HEK293 (cell line): ENCODE results near the gene AGK.

Source experiments
- GLI2 ChIP-seq: fragments of 450-650 bp; formaldehyde crosslinking; IDR thresholded peaks from 2 replicates; pipeline ENCODE4; 2017; ENCODE audit warnings: missing biosample characterization, missing genetic modification characterization, low read depth, borderline replicate concordance
- OVOL3 ChIP-seq: fragments of 450-650 bp; formaldehyde crosslinking; IDR thresholded peaks from 2 replicates; pipeline ENCODE4 v1.5.1; 2016; ENCODE audit warnings: missing biosample characterization, missing genetic modification characterization
- SALL2 ChIP-seq: fragments of 450-650 bp; formaldehyde crosslinking; IDR thresholded peaks from 2 replicates; pipeline ENCODE4 v1.5.0; 2017; ENCODE audit warnings: missing biosample characterization, mild to moderate bottlenecking, missing genetic modification characterization, borderline replicate concordance
- SCRT1 ChIP-seq: fragments of 450-650 bp; formaldehyde crosslinking; IDR thresholded peaks from 2 replicates; pipeline ENCODE4 v1.5.1; 2016; ENCODE audit warnings: missing biosample characterization, missing genetic modification characterization, borderline replicate concordance
- SP2 ChIP-seq: fragments of 450-650 bp; formaldehyde crosslinking; IDR thresholded peaks from 2 replicates; pipeline ENCODE4 v1.5.1; 2016; ENCODE audit warnings: missing biosample characterization, missing genetic modification characterization
- SP7 ChIP-seq: fragments of 450-650 bp; formaldehyde crosslinking; IDR thresholded peaks from 2 replicates; pipeline ENCODE4 v1.5.1; 2016; ENCODE audit warnings: missing biosample characterization, missing genetic modification characterization
- ZBTB11 ChIP-seq: fragments of 450-650 bp; formaldehyde crosslinking; conservative IDR thresholded peaks from 2 replicates; pipeline ENCODE4 v1.5.1; 2016; ENCODE audit warnings: low read depth, missing biosample characterization, missing genetic modification characterization
- ZBTB21 ChIP-seq: fragments of 450-650 bp; formaldehyde crosslinking; IDR thresholded peaks from 2 replicates; pipeline ENCODE4 v1.5.1; 2017; ENCODE audit warnings: missing biosample characterization, missing genetic modification characterization
- ZNF10 ChIP-seq: fragments of 450-650 bp; formaldehyde crosslinking; IDR thresholded peaks from 2 replicates; pipeline ENCODE4 v1.5.1; 2017; ENCODE audit warnings: missing biosample characterization, missing genetic modification characterization
- ZNF2 ChIP-seq: fragments of 450-650 bp; formaldehyde crosslinking; IDR thresholded peaks from 2 replicates; pipeline ENCODE4 v1.5.1; 2016; ENCODE audit warnings: missing biosample characterization, missing genetic modification characterization
- ZNF266 ChIP-seq: fragments of 450-650 bp; formaldehyde crosslinking; IDR thresholded peaks from 2 replicates; pipeline ENCODE4 v1.5.1; 2016; ENCODE audit warnings: missing biosample characterization, missing genetic modification characterization, low read depth
- ZNF274 ChIP-seq, 2 experiments: fragments of 200-500 bp in 1 of 2; fragments of 450-650 bp in 1 of 2; sonication (Bioruptor generic) in 1 of 2; formaldehyde crosslinking in 1 of 2; IDR thresholded peaks; 2 replicates each; pipeline versions ENCODE4 v1.5.1 to v1.6.1; 2014 to 2016; ENCODE audit warnings: borderline replicate concordance in 1 of 2, inconsistent platforms in 1 of 2, low read length in 1 of 2, missing biosample characterization in 1 of 2, missing genetic modification characterization in 1 of 2
- ZNF324 ChIP-seq: fragments of 450-650 bp; formaldehyde crosslinking; IDR thresholded peaks from 2 replicates; pipeline ENCODE4 v1.5.1; 2016; ENCODE audit warnings: missing biosample characterization, missing genetic modification characterization
- ZNF341 ChIP-seq: fragments of 450-650 bp; formaldehyde crosslinking; IDR thresholded peaks from 2 replicates; pipeline ENCODE4; 2016; ENCODE audit warnings: low read depth, missing biosample characterization, missing genetic modification characterization
- ZNF501 ChIP-seq: fragments of 450-650 bp; formaldehyde crosslinking; IDR thresholded peaks from 2 replicates; pipeline ENCODE4 v1.5.1; 2016; ENCODE audit warnings: missing biosample characterization, missing genetic modification characterization
- ZNF549 ChIP-seq: fragments of 450-650 bp; IDR thresholded peaks from 2 replicates; pipeline ENCODE4 v1.5.1; 2018; ENCODE audit warnings: missing biosample characterization, missing genetic modification characterization, mild to moderate bottlenecking, inconsistent platforms, moderate library complexity
- ZNF777 ChIP-seq: fragments of 450-650 bp; formaldehyde crosslinking; IDR thresholded peaks from 2 replicates; pipeline ENCODE4 v1.5.1; 2017; ENCODE audit warnings: missing biosample characterization, missing genetic modification characterization, borderline replicate concordance
- ZNF792 ChIP-seq: fragments of 450-650 bp; formaldehyde crosslinking; IDR thresholded peaks from 2 replicates; pipeline ENCODE4 v1.5.1; 2016; ENCODE audit warnings: missing biosample characterization, missing genetic modification characterization
- ZNF843 ChIP-seq: fragments of 450-650 bp; formaldehyde crosslinking; IDR thresholded peaks from 2 replicates; pipeline ENCODE4 v1.5.1; 2016; ENCODE audit warnings: missing biosample characterization, missing genetic modification characterization
- ZSCAN30 ChIP-seq: fragments of 450-650 bp; IDR thresholded peaks from 2 replicates; pipeline ENCODE4 v1.5.1; 2018; ENCODE audit warnings: missing biosample characterization, mild to moderate bottlenecking, missing genetic modification characterization, moderate library complexity
- TF ChIP-seq, protein P1 (sequence below): fragments of 450-650 bp; formaldehyde crosslinking; IDR thresholded peaks from 2 replicates; pipeline ENCODE4 v1.5.1; 2016; ENCODE audit warnings: missing biosample characterization, missing genetic modification characterization
- TF ChIP-seq, protein P2 (sequence below): fragments of 450-650 bp; formaldehyde crosslinking; IDR thresholded peaks from 2 replicates; pipeline ENCODE4 v1.5.1; 2016; ENCODE audit warnings: missing biosample characterization, missing genetic modification characterization
- TF ChIP-seq, protein P3 (sequence below): fragments of 450-650 bp; formaldehyde crosslinking; IDR thresholded peaks from 2 replicates; pipeline ENCODE4 v1.5.1; 2017; ENCODE audit warnings: missing biosample characterization, missing genetic modification characterization
- TF ChIP-seq, protein P4 (sequence below): fragments of 450-650 bp; formaldehyde crosslinking; IDR thresholded peaks from 2 replicates; pipeline ENCODE4 v1.5.1; 2016; ENCODE audit warnings: missing biosample characterization, missing genetic modification characterization
- TF ChIP-seq, protein P5 (sequence below): fragments of 450-650 bp; IDR thresholded peaks from 2 replicates; pipeline ENCODE4 v1.5.1; 2018; ENCODE audit warnings: missing biosample characterization, mild to moderate bottlenecking, missing genetic modification characterization
- TF ChIP-seq, protein P6 (sequence below): fragments of 450-650 bp; formaldehyde crosslinking; optimal IDR thresholded peaks from 2 replicates; pipeline ENCODE3; 2016; ENCODE audit warnings: missing biosample characterization, mild to moderate bottlenecking, missing genetic modification characterization

The AGK gene

GRCh38 chr7:141551094-141551781, at the start of gene AGK (continued):
- TF ChIP-seq, protein P1, sequence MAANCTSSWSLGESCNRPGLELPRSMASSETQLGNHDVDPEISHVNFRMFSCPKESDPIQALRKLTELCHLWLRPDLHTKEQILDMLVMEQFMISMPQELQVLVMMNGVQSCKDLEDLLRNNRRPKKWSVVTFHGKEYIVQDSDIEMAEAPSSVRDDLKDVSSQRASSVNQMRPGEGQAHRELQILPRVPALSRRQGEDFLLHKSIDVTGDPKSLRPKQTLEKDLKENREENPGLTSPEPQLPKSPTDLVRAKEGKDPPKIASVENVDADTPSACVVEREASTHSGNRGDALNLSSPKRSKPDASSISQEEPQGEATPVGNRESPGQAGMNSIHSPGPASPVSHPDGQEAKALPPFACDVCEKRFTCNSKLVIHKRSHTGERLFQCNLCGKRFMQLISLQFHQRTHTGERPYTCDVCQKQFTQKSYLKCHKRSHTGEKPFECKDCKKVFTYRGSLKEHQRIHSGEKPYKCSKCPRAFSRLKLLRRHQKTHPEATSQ (tag by site-specific recombination) = peak; percentile 94
- TF ChIP-seq ZNF274 (IDR thresholded peaks at IDR 0.05; ENCODE audit: low read length) (no peak), ZNF274 (tag by site-specific recombination; IDR thresholded peaks at IDR 0.05; ENCODE audit: borderline replicate concordance) (no peak), ZNF501 (peak; percentile 90), ZNF777 (tag by site-specific recombination) (no peak), ZSCAN30 (tag by site-specific recombination) (peak; percentile 98), ZNF324 (tag by site-specific recombination) (0 out of 2 replicates have a peak, but pooled peaks have one; percentile 33), ZBTB11 (peak; percentile 99), ZNF843 (no peak), OVOL3 (peak; percentile 40; the same call in 1 of the 2 replicates), SP7 (tag by site-specific recombination) (peak; percentile 89), ZBTB21 (no peak), ZNF341 (tag by site-specific recombination) (0 out of 2 replicates have a peak, but pooled peaks have one; percentile 16), SALL2 (tag by site-specific recombination) (peak; percentile 74; the same call in 1 of the 2 replicates), ZNF2 (tag by site-specific recombination) (peak; percentile 33; the same call in 1 of the 2 replicates), ZNF792 (tag by site-specific recombination) (no peak), SCRT1 (tag by site-specific recombination) (no peak), ZNF266 (tag by site-specific recombination) (no peak), ZNF10 (tag by site-specific recombination) (peak; percentile 66; the same call in 1 of the 2 replicates), SP2 (tag by site-specific recombination) (peak; percentile 35; the same call in 1 of the 2 replicates), ZNF549 (tag by site-specific recombination) (0 out of 2 replicates have a peak, but pooled peaks have one; percentile 16), GLI2 (no peak)
- TF ChIP-seq, protein P2, sequence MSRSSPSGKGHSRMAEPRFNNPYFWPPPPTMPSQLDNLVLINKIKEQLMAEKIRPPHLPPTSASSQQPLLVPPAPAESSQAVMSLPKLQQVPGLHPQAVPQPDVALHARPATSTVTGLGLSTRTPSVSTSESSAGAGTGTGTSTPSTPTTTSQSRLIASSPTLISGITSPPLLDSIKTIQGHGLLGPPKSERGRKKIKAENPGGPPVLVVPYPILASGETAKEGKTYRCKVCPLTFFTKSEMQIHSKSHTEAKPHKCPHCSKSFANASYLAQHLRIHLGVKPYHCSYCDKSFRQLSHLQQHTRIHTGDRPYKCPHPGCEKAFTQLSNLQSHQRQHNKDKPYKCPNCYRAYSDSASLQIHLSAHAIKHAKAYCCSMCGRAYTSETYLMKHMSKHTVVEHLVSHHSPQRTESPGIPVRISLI (tag by site-specific recombination) = 0 out of 2 replicates have a peak, but pooled peaks have one; percentile 31
- TF ChIP-seq, protein P3, sequence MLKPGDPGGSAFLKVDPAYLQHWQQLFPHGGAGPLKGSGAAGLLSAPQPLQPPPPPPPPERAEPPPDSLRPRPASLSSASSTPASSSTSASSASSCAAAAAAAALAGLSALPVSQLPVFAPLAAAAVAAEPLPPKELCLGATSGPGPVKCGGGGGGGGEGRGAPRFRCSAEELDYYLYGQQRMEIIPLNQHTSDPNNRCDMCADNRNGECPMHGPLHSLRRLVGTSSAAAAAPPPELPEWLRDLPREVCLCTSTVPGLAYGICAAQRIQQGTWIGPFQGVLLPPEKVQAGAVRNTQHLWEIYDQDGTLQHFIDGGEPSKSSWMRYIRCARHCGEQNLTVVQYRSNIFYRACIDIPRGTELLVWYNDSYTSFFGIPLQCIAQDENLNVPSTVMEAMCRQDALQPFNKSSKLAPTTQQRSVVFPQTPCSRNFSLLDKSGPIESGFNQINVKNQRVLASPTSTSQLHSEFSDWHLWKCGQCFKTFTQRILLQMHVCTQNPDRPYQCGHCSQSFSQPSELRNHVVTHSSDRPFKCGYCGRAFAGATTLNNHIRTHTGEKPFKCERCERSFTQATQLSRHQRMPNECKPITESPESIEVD = 0 out of 2 replicates have a peak, but pooled peaks have one; percentile 21
- TF ChIP-seq, protein P4, sequence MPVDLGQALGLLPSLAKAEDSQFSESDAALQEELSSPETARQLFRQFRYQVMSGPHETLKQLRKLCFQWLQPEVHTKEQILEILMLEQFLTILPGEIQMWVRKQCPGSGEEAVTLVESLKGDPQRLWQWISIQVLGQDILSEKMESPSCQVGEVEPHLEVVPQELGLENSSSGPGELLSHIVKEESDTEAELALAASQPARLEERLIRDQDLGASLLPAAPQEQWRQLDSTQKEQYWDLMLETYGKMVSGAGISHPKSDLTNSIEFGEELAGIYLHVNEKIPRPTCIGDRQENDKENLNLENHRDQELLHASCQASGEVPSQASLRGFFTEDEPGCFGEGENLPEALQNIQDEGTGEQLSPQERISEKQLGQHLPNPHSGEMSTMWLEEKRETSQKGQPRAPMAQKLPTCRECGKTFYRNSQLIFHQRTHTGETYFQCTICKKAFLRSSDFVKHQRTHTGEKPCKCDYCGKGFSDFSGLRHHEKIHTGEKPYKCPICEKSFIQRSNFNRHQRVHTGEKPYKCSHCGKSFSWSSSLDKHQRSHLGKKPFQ (tag by site-specific recombination) = no peak
- TF ChIP-seq, protein P5, sequence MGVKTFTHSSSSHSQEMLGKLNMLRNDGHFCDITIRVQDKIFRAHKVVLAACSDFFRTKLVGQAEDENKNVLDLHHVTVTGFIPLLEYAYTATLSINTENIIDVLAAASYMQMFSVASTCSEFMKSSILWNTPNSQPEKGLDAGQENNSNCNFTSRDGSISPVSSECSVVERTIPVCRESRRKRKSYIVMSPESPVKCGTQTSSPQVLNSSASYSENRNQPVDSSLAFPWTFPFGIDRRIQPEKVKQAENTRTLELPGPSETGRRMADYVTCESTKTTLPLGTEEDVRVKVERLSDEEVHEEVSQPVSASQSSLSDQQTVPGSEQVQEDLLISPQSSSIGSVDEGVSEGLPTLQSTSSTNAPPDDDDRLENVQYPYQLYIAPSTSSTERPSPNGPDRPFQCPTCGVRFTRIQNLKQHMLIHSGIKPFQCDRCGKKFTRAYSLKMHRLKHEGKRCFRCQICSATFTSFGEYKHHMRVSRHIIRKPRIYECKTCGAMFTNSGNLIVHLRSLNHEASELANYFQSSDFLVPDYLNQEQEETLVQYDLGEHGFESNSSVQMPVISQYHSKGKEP (tag by site-specific recombination) = 0 out of 2 replicates have a peak, but pooled peaks have one; percentile 48
- TF ChIP-seq, protein P6, sequence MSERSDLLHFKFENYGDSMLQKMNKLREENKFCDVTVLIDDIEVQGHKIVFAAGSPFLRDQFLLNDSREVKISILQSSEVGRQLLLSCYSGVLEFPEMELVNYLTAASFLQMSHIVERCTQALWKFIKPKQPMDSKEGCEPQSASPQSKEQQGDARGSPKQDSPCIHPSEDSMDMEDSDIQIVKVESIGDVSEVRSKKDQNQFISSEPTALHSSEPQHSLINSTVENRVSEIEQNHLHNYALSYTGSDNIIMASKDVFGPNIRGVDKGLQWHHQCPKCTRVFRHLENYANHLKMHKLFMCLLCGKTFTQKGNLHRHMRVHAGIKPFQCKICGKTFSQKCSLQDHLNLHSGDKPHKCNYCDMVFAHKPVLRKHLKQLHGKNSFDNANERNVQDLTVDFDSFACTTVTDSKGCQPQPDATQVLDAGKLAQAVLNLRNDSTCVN (tag by site-specific recombination) = peak; percentile 96
